ENCODE data around the gene HOATZ.

Gene HOATZ

GRCh38 chr11:111520560-111520959 lies 6.0 kb downstream of the HOATZ start:
- H3K9me3 ChIP-seq (ENCODE audit: control insufficient read depth, insufficient read depth, low read length), result no peaks in the 10 kb centered on the region
- no peak overlapping the region for H3K4me3 ChIP-seq (ENCODE audit: low read length)
- DNase-seq (ENCODE audit: low read depth, low spot score), result no peak
- no peaks in the 10 kb centered on the region for H3K4me1 ChIP-seq (ENCODE audit: control insufficient read depth, insufficient read depth, low read length)
- no peak overlapping the region for H3K27ac ChIP-seq (ENCODE audit: low read length)
- no peaks in the 10 kb centered on the region for H3K36me3 ChIP-seq (ENCODE audit: control insufficient read depth, insufficient read depth, low read length)
- H3K27me3 ChIP-seq (ENCODE audit: control insufficient read depth, insufficient read depth, low read length), result no peaks in the 10 kb centered on the region
- WGBS (ENCODE audit: insufficient coverage, insufficient read length), result no CpG with 5 or more reads among the region's 2 CpGs

DNA sequence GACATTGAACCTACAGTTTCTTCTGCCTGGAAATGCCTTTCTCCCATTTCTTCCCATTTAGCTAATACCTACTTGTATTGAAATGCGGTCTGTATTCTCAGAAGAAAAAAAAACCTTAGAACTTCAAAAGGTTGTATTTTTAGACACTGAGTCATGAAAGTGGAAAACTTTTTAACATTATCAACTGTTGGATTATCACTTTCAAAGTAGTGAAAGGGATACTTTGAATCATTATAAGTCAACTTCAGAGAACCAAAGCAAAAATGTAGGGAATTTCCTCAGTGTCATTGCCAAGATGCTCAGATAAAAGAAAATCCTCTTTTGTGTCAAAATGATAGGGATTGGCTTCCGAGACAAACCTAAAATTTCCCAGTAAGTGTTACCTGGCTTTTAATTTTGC lies 6.6 kb downstream of the HOATZ start:
- no CpG with 5 or more reads among the region's 2 CpGs for WGBS (ENCODE audit: insufficient coverage, insufficient read length)
- no peaks in the 10 kb centered on the region for H3K9me3 ChIP-seq (ENCODE audit: control insufficient read depth, insufficient read depth, low read length)
- H3K36me3 ChIP-seq (ENCODE audit: control insufficient read depth, insufficient read depth, low read length), result no peaks in the 10 kb centered on the region
- DNase-seq (ENCODE audit: low read depth, low spot score), result no peak
- H3K4me3 ChIP-seq (ENCODE audit: low read length), result no peak overlapping the region
- no peaks in the 10 kb centered on the region for H3K27me3 ChIP-seq (ENCODE audit: control insufficient read depth, insufficient read depth, low read length)
- no peak overlapping the region for H3K27ac ChIP-seq (ENCODE audit: low read length)
- H3K4me1 ChIP-seq (ENCODE audit: control insufficient read depth, insufficient read depth, low read length), result no peaks in the 10 kb centered on the region

DNA sequence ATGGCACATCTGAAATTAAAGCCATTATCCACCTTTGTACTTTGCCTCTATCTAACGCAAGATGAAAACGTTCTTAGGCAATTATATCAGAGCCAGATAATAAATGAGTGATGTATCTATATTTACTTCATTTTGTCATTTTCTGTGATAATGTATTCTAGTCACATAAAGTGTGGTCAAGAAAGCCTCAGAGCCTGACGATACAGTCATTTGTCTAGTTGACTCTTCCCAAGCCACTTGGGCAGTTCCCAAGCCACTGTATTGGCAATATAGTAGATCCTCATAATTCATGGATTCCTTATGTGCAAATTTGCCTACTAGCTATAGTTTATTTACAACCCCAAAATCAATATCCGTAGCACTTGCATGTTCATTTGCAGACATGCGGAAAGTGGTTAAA lies 7.8 kb downstream of the HOATZ start:
- Histone ChIP-seq H3K27me3 (ENCODE audit: control insufficient read depth, insufficient read depth, low read length) (no peaks in the 10 kb centered on the region), H3K4me3 (ENCODE audit: low read length) (no peak overlapping the region), H3K36me3 (ENCODE audit: control insufficient read depth, insufficient read depth, low read length) (no peaks in the 10 kb centered on the region), H3K27ac (ENCODE audit: low read length) (no peak overlapping the region), H3K9me3 (ENCODE audit: control insufficient read depth, insufficient read depth, low read length) (no peaks in the 10 kb centered on the region), H3K4me1 (ENCODE audit: control insufficient read depth, insufficient read depth, low read length) (no peaks in the 10 kb centered on the region)
- no CpG with 5 or more reads among the region's 5 CpGs for WGBS (ENCODE audit: insufficient coverage, insufficient read length)
- no peak for DNase-seq (ENCODE audit: low read depth, low spot score)

DNA sequence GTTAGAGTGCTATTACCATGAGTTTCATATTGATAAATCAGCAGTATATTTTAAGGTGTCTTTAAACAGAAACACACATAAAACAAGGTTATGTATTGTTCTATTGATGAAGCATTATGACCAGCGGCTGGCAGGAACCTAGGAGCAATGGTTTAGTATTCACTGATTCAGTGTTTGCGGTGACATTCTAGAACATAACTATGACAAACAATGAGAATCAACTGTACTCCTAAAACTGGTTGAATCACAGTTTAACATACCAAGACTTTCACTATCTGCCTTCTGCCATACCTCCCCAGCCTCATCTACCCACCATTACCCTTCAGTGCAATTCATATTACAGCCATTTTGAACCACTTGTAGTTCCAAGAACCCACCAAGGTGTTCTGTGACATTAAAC lies 8.8 kb downstream of the HOATZ start:
- no peak overlapping the region for H3K4me3 ChIP-seq (ENCODE audit: low read length)
- WGBS (ENCODE audit: insufficient coverage, insufficient read length), result no CpG with 5 or more reads among the region's 2 CpGs
- DNase-seq (ENCODE audit: low read depth, low spot score), result no peak
- no peaks in the 10 kb centered on the region for H3K4me1 ChIP-seq (ENCODE audit: control insufficient read depth, insufficient read depth, low read length)
- H3K36me3 ChIP-seq (ENCODE audit: control insufficient read depth, insufficient read depth, low read length), result no peaks in the 10 kb centered on the region
- no peak overlapping the region for H3K27ac ChIP-seq (ENCODE audit: low read length)
- no peaks in the 10 kb centered on the region for H3K9me3 ChIP-seq (ENCODE audit: control insufficient read depth, insufficient read depth, low read length)
- H3K27me3 ChIP-seq (ENCODE audit: control insufficient read depth, insufficient read depth, low read length), result no peaks in the 10 kb centered on the region

DNA sequence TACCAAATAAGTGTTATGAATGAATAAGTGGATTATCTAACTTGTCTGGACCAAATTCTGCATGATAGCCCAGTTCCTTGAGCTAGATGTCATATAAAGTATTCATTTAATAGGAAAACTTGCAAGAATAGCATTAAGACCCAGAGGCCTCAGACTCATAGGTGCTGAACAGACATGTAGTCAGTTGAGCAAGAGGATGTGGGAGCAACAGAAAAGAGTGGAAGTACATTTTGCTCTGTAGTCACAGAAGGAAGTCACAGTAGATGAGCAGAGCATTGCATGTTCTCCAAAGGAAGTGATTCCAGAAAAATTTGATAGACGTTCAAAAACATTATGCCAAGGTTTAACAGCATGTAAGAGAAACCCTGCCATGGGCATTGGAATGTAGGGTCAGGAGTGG lies 9.5 kb downstream of the HOATZ start:
- Histone ChIP-seq H3K27ac (ENCODE audit: low read length) (no peak overlapping the region), H3K4me3 (ENCODE audit: low read length) (no peak overlapping the region), H3K4me1 (ENCODE audit: control insufficient read depth, insufficient read depth, low read length) (no peaks in the 10 kb centered on the region), H3K9me3 (ENCODE audit: control insufficient read depth, insufficient read depth, low read length) (no peaks in the 10 kb centered on the region), H3K36me3 (ENCODE audit: control insufficient read depth, insufficient read depth, low read length) (no peaks in the 10 kb centered on the region), H3K27me3 (ENCODE audit: control insufficient read depth, insufficient read depth, low read length) (no peaks in the 10 kb centered on the region)
- no peak for DNase-seq (ENCODE audit: low read depth, low spot score)
- whole genome bisulfite sequencing (ENCODE audit: insufficient coverage, insufficient read length), result no CpG with 5 or more reads among the region's 1 CpG

DNA sequence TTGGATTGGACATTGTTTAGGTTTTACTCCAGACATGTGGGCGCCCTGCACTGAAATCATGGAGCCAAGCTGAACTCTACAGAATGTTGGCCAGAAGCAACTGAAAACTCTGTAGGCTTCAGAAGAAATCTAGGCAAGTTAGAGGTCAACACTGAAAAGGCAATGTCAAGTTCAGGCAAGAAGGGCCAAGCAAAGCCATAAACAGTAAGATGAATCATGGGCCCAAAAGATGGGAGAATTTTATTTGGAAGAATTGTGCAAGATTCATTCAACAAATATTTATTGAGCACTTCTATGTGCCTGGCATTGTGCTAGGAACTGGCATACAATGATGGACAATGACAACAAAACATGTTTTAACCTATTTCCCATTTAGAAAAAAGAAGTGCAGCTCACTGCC lies 10.9 kb downstream of the HOATZ start:
- no peaks in the 10 kb centered on the region for H3K27me3 ChIP-seq (ENCODE audit: control insufficient read depth, insufficient read depth, low read length)
- no peak overlapping the region for H3K27ac ChIP-seq (ENCODE audit: low read length)
- no peak overlapping the region for H3K4me3 ChIP-seq (ENCODE audit: low read length)
- no peaks in the 10 kb centered on the region for H3K9me3 ChIP-seq (ENCODE audit: control insufficient read depth, insufficient read depth, low read length)
- no CpG with 5 or more reads among the region's 1 CpG for WGBS (ENCODE audit: insufficient coverage, insufficient read length)
- H3K36me3 ChIP-seq (ENCODE audit: control insufficient read depth, insufficient read depth, low read length), result no peaks in the 10 kb centered on the region
- DNase-seq (ENCODE audit: low read depth, low spot score), result no peak
- H3K4me1 ChIP-seq (ENCODE audit: control insufficient read depth, insufficient read depth, low read length), result no peaks in the 10 kb centered on the region

DNA sequence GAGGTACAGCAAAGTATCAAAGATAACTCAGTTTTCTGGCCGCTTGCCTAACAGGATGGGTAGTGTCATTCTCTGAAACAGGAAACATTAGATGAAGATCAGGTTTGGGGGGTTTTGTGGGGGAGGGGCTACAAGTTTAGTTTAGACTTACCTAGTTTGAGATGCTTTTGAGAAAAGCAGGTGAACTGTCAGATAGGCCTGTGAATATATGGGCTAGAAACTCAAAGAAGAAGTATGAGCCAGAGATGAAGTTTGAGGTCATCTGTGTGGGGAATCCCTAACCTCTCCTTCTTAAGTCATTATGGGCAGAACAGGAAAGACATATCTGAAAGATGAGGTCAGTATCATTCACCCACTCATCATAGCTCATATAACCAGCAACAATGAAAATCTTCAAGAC lies 11.9 kb downstream of the HOATZ start:
- Histone ChIP-seq H3K4me1 (ENCODE audit: control insufficient read depth, insufficient read depth, low read length) (no peaks in the 10 kb centered on the region), H3K27me3 (ENCODE audit: control insufficient read depth, insufficient read depth, low read length) (no peaks in the 10 kb centered on the region), H3K4me3 (ENCODE audit: low read length) (no peak overlapping the region), H3K36me3 (ENCODE audit: control insufficient read depth, insufficient read depth, low read length) (no peaks in the 10 kb centered on the region), H3K27ac (ENCODE audit: low read length) (no peak overlapping the region), H3K9me3 (ENCODE audit: control insufficient read depth, insufficient read depth, low read length) (no peaks in the 10 kb centered on the region)
- no peak for DNase-seq (ENCODE audit: low read depth, low spot score)
- WGBS (ENCODE audit: insufficient coverage, insufficient read length), result no CpG with 5 or more reads among the region's 1 CpG

DNA sequence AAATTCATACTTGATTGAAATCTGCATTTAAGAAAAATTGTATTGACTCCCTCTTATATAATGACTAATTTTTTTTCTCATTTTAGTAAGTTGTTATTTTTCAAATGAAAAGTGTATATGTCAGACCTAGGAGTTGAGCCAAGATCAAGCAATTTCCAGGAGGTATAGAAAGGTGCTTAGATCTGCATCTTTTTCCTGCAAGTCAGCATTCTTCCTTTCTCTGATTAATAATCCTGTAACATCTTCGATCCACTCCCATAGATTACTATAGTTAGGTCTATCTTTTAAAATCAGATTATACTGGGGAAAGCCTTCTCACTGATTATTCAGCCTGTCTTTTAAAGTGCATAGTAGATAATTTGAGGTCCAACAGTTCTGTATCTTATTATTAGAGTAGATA lies 12.7 kb downstream of the HOATZ start:
- WGBS (ENCODE audit: insufficient coverage, insufficient read length), result no CpG with 5 or more reads among the region's 1 CpG
- no peaks in the 10 kb centered on the region for H3K36me3 ChIP-seq (ENCODE audit: control insufficient read depth, insufficient read depth, low read length)
- no peaks in the 10 kb centered on the region for H3K4me1 ChIP-seq (ENCODE audit: control insufficient read depth, insufficient read depth, low read length)
- no peak for DNase-seq (ENCODE audit: low read depth, low spot score)
- no peak overlapping the region for H3K27ac ChIP-seq (ENCODE audit: low read length)
- H3K27me3 ChIP-seq (ENCODE audit: control insufficient read depth, insufficient read depth, low read length), result no peaks in the 10 kb centered on the region
- no peak overlapping the region for H3K4me3 ChIP-seq (ENCODE audit: low read length)
- no peaks in the 10 kb centered on the region for H3K9me3 ChIP-seq (ENCODE audit: control insufficient read depth, insufficient read depth, low read length)

DNA sequence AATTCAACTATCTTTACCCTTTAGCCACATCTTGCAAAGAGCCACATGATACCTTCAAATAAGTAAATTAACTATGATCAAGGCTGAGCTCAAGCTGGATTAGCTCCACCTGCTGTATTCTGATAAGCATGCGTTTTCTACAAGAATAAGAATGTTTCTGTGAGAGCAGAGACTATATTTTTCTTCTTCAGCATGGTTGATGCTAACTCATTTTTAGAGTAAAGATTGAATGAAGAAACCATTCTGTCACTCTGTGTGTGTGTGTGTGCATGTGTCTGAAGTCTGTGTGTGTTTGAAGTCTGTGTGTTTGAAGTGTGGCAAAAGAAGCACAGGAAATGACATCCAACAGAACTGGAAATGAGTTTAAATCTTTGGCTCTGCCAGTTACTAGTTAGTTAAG lies 14.0 kb downstream of the HOATZ start:
- DNase-seq (ENCODE audit: low read depth, low spot score), result no peak
- Histone ChIP-seq H3K9me3 (ENCODE audit: control insufficient read depth, insufficient read depth, low read length) (no peaks in the 10 kb centered on the region), H3K36me3 (ENCODE audit: control insufficient read depth, insufficient read depth, low read length) (no peaks in the 10 kb centered on the region), H3K27me3 (ENCODE audit: control insufficient read depth, insufficient read depth, low read length) (no peaks in the 10 kb centered on the region), H3K27ac (ENCODE audit: low read length) (no peak overlapping the region), H3K4me1 (ENCODE audit: control insufficient read depth, insufficient read depth, low read length) (no peaks in the 10 kb centered on the region), H3K4me3 (ENCODE audit: low read length) (no peak overlapping the region)
- no CpG with 5 or more reads among the region's 1 CpG for WGBS (ENCODE audit: insufficient coverage, insufficient read length)

DNA sequence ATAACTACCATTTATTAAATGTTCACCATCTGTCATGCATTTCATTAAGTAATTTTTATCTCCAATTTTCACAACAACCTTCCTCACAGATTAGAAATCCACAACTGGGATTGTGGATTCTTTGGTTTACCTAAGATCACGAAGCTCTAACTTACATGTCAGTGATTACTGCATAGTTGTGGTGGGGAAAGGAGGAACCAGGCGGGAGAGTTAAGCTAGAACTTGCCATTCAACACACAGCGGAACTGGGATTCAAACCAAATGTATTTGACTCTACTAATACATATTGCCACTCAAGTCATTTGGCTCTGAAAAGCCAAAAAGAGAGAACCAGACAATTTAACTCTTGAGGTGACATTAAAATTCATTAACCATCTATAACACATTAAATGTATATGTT lies 15.5 kb downstream of the HOATZ start:
- no peak overlapping the region for H3K27ac ChIP-seq (ENCODE audit: low read length)
- no peaks in the 10 kb centered on the region for H3K36me3 ChIP-seq (ENCODE audit: control insufficient read depth, insufficient read depth, low read length)

DNA sequence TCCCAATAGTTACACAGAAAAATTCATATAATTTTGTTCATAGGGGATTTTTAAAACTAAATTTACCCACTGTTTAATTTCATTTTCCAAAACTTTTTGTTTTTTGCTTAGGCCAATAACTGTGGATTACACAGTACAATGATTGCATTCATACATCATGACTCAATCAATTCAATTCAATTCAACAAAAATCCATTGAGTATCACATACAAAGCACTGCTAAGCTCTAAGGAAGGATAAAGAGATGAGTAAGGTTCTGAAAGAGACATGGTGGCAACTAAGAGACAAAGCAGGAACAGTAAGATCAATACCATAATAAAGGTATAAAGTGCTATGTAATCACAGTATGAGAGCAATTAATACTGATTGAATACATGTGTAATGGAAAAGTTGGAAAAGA lies 16.6 kb downstream of the HOATZ start:
- Histone ChIP-seq H3K4me3 (ENCODE audit: low read length) (no peak overlapping the region), H3K9me3 (ENCODE audit: control insufficient read depth, insufficient read depth, low read length) (no peaks in the 10 kb centered on the region), H3K36me3 (ENCODE audit: control insufficient read depth, insufficient read depth, low read length) (no peaks in the 10 kb centered on the region), H3K4me1 (ENCODE audit: control insufficient read depth, insufficient read depth, low read length) (no peaks in the 10 kb centered on the region), H3K27me3 (ENCODE audit: control insufficient read depth, insufficient read depth, low read length) (no peaks in the 10 kb centered on the region), H3K27ac (ENCODE audit: low read length) (no peak overlapping the region)
- no peak for DNase-seq (ENCODE audit: low read depth, low spot score)

More for the DNA sequence above, 15.5 kb downstream of the HOATZ start:
- DNase-seq (ENCODE audit: low read depth, low spot score), result no peak
- Histone ChIP-seq H3K27me3 (ENCODE audit: control insufficient read depth, insufficient read depth, low read length) (no peaks in the 10 kb centered on the region), H3K4me1 (ENCODE audit: control insufficient read depth, insufficient read depth, low read length) (no peaks in the 10 kb centered on the region), H3K9me3 (ENCODE audit: control insufficient read depth, insufficient read depth, low read length) (no peaks in the 10 kb centered on the region), H3K4me3 (ENCODE audit: low read length) (no peak overlapping the region)
- no CpG with 5 or more reads among the region's 3 CpGs for WGBS (ENCODE audit: insufficient coverage, insufficient read length)
